Measurements from ENCODE around the gene S100A9. TPM values are rescaled to one million over a fixed set of nuclear protein-coding genes. Genes with fewer than 3 reads are reported as not detected.

The S100A9 gene
- total RNA-seq, 4 donors from 2014 or later, result 436 to 2,200 (median 573) TPM

- ATAC-seq (ENCODE audit: low FRiP score) (no peak), DNase-seq (ENCODE audit: low spot score) (no peak)
Observed at GRCh38 chr1:153358691-153358975, 979 bp downstream of the S100A9 start.

GRCh38 chr1:153359241-153359640 is 1.6 kb downstream of the S100A9 start:
- ATAC-seq (ENCODE audit: low FRiP score) (no peak), DNase-seq (ENCODE audit: low spot score) (no peak)
- TF ChIP-seq, protein P1, sequence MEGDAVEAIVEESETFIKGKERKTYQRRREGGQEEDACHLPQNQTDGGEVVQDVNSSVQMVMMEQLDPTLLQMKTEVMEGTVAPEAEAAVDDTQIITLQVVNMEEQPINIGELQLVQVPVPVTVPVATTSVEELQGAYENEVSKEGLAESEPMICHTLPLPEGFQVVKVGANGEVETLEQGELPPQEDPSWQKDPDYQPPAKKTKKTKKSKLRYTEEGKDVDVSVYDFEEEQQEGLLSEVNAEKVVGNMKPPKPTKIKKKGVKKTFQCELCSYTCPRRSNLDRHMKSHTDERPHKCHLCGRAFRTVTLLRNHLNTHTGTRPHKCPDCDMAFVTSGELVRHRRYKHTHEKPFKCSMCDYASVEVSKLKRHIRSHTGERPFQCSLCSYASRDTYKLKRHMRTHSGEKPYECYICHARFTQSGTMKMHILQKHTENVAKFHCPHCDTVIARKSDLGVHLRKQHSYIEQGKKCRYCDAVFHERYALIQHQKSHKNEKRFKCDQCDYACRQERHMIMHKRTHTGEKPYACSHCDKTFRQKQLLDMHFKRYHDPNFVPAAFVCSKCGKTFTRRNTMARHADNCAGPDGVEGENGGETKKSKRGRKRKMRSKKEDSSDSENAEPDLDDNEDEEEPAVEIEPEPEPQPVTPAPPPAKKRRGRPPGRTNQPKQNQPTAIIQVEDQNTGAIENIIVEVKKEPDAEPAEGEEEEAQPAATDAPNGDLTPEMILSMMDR (IDR thresholded peaks at IDR 0.05), result no peak

More at GRCh38 chr1:153358691-153358975, 979 bp downstream of the S100A9 start:
- TF ChIP-seq, protein P1 (IDR thresholded peaks at IDR 0.05), result no peak

DNA sequence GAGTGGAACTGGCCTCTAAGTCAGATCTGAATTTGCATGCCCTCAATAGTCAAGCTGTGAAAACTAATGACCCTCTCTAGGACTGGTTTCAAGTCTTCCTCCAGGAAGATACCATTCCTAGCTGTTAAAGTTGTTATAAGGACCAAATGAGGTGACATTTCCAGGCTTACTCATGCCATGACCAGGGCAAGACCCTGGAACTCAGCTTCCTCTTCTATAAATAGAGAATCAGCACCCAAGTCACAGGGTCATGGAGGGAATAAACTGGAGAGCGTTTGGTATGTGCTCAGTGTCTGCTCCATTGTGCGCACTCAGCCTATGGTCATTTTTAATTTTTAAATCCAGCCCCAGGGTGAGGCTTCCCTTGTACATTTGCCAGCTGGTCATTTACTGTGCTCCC is 2.5 kb downstream of the S100A9 start:
- DNase-seq (ENCODE audit: low spot score) (no peak), ATAC-seq (ENCODE audit: low FRiP score) (no peak)
- TF ChIP-seq, protein P1 (IDR thresholded peaks at IDR 0.05), result no peak

DNA sequence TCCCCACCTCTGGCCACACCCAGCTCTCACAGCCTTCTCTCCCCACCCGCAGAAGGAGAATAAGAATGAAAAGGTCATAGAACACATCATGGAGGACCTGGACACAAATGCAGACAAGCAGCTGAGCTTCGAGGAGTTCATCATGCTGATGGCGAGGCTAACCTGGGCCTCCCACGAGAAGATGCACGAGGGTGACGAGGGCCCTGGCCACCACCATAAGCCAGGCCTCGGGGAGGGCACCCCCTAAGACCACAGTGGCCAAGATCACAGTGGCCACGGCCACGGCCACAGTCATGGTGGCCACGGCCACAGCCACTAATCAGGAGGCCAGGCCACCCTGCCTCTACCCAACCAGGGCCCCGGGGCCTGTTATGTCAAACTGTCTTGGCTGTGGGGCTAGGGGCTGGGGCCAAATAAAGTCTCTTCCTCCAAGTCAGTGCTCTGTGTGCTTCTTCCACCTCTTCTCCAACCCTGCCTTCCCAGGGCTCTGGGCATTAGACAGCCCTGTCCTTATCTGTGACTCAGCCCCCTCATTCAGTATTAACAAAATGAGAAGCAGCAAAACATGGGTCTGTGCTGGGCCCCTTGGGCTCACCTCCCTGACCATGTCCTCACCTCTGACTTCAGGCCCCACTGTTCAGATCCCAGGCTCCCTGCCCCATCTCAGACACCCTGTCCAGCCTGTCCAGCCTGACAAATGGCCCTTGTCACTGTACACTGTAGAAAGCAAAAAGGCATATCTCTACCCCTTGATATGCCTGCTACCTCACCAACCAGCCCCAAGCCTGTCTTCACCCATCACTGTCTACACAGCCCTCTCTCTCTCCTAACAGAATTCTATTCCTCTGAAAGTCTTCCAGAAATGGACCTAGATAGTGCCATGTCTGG is 3.2 kb downstream of the S100A9 start:
- ATAC-seq (ENCODE audit: low FRiP score) (no peak), DNase-seq (ENCODE audit: low spot score) (no peak)
- TF ChIP-seq, protein P1 (IDR thresholded peaks at IDR 0.05), result no peak

- ATAC-seq (ENCODE audit: low FRiP score), result no peak
- no peak for DNase-seq (ENCODE audit: low spot score)
- TF ChIP-seq, protein P1 (IDR thresholded peaks at IDR 0.05), result no peak
Observed at GRCh38 chr1:153361480-153362109, 3.9 kb downstream of the S100A9 start.

DNA sequence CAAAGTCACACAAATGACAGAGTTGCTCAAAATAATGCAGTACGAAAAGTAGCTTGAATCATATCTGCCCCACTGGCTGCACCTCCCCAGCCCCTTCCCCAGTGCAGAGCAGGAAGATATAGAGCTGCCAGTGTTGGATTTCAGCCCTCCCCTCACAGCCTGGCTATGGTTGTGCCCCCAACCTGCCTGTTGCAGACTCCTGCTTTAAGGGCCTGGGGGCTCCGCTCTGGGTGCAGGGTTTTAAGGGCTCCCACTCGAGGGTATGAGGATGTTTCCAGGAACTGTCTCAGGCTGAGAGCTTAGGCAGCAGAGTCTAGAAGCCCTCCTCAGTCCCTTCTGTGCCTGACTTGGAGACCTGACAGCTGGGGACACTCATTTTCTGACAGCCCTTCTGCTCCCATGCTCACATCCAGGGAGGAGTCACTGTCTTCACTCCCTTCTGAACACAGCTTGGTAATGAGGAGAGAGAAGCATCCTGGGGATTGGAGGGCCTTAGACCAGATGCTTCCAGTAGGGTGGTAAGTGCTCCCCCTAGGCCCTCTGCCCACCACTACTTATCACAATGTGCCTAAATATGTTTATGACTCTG is 4.6 kb downstream of the S100A9 start:
- ATAC-seq (ENCODE audit: low FRiP score), result no peak
- DNase-seq (ENCODE audit: low spot score), result no peak
- TF ChIP-seq, protein P1 (IDR thresholded peaks at IDR 0.05), result no peak
